Body of pancreas (tissue), 4 donors: ENCODE results near the gene USP34. TPM values are rescaled to one million over a fixed set of nuclear protein-coding genes. Genes with fewer than 3 reads are reported as not detected.
"Not testable (repeated sequence)": the region's sequence is repeated elsewhere in the genome, so short reads cannot be mapped to it uniquely, and the experiment has no call there.

ENCODE experiments used
- ATAC-seq: fragments of 150-250 bp; one replicate; pipeline ENCODE4 v1.9.1; 2016
- DNase-seq, 4 donors: peaks; one replicate each; pipeline ENCODE4 v3.0.0-alpha.2; 2019
- H3K27ac ChIP-seq, 4 donors: fragments of 200-600 bp; sonication (generic); 1 replicate in 3 of 4; 2 replicates in 1 of 4; pipeline versions ENCODE4 v1.5.1 to v1.6.1; 2016 to 2019; ENCODE audit warnings: mild to moderate bottlenecking in 1 of 4, mixed read lengths in 1 of 4, moderate library complexity in 1 of 4
- H3K27me3 ChIP-seq, 2 donors: fragments of 200-600 bp; sonication (generic); one replicate each; pipeline ENCODE4 v1.6.0; 2016; ENCODE audit warnings: mild to moderate bottlenecking in 1 of 2
- H3K36me3 ChIP-seq, 2 donors: fragments of 200-600 bp; sonication (generic); replicated peaks in 1 of 2; 2 replicates each; pipeline ENCODE4 v1.5.1; 2016; ENCODE audit warnings: low read depth in 2 of 2; ENCODE audit not compliant: insufficient read depth in 1 of 2
- H3K4me1 ChIP-seq: fragments of 200-600 bp; sonication (generic); one replicate; pipeline ENCODE4 v1.6.0; 2016
- H3K4me3 ChIP-seq, 2 donors: fragments of 200-600 bp; sonication (generic); 1 replicate in 1 of 2; 2 replicates in 1 of 2; pipeline ENCODE4 v1.5.1; 2016 to 2019
- H3K9me3 ChIP-seq, 3 donors: fragments of 200-600 bp; sonication (generic); 1 replicate in 2 of 3; 2 replicates in 1 of 3; pipeline ENCODE4 v1.5.1; 2016
- POLR2A ChIP-seq, 3 donors: fragments of 450-650 bp; IDR thresholded peaks; one replicate each; pipeline ENCODE4 v1.6.1; 2016; ENCODE audit warnings: antibody characterized with exemption in 3 of 3, mild to moderate bottlenecking in 2 of 3
- WGBS, 2 donors: methylation state at CpG; one replicate each; pipeline ENCODE4 v1.1.5; 2017; 5-methylcytosine and 5-hydroxymethylcytosine counted together
- intact Hi-C: fragments of 100-400 bp; cut with DNase I; formaldehyde crosslinking; loops from one replicate; pipeline ENCODE4 v1.15.1; 2023
- total RNA-seq, 2 donors: library from RNA; depleted of rRNA; stranded (reverse); fragments of >200 nt; gene quantifications; one replicate each; pipeline ENCODE4 v1.1.0, GENCODE V29; 2016
- TF ChIP-seq, protein P1 (sequence below), 7 experiments: fragments of 450-650 bp in 4 of 7; fragments of 200-600 bp in 3 of 7; sonication (generic) in 3 of 7; IDR thresholded peaks; one replicate each; pipeline ENCODE4 v1.5.1; 2016 to 2019; ENCODE audit warnings: antibody characterized with exemption in 7 of 7

Gene USP34
- total RNA-seq, 2 donors from 2014 or later = 87.0 to 96.5 TPM

DNA sequence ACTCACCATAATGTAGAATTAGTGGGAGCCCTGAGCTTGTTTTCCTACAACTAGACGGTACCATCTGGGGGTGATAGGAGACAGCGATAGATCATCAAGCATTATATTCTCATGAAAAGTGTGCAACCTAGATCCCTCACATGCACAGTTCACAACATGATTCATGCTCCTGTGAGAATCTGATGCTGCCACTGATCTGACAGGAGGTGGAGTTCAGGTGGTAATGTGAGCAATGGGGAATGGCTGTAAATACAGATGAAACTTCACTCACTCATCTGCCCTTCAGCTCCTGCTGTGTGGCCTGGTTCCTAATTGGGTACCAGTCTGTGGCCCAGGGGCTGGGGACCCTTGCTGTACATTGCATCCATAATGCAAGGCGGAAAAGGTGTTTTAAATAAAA lies 60.7 kb downstream of the USP34 start:
- peaks cover 31% of the 10 kb centered on the region for H3K4me1 ChIP-seq
- WGBS, 2 donors = 95 to 96% methylated on average over 3 of the region's 3 CpGs
- H3K27me3 ChIP-seq = no peaks in the 10 kb centered on the region

GRCh38 chr2:61405813-61406212 lies 65.1 kb downstream of the USP34 start:
- peaks cover 31% of the 10 kb centered on the region for H3K4me1 ChIP-seq
- TF ChIP-seq, protein P1, sequence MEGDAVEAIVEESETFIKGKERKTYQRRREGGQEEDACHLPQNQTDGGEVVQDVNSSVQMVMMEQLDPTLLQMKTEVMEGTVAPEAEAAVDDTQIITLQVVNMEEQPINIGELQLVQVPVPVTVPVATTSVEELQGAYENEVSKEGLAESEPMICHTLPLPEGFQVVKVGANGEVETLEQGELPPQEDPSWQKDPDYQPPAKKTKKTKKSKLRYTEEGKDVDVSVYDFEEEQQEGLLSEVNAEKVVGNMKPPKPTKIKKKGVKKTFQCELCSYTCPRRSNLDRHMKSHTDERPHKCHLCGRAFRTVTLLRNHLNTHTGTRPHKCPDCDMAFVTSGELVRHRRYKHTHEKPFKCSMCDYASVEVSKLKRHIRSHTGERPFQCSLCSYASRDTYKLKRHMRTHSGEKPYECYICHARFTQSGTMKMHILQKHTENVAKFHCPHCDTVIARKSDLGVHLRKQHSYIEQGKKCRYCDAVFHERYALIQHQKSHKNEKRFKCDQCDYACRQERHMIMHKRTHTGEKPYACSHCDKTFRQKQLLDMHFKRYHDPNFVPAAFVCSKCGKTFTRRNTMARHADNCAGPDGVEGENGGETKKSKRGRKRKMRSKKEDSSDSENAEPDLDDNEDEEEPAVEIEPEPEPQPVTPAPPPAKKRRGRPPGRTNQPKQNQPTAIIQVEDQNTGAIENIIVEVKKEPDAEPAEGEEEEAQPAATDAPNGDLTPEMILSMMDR (IDR thresholded peaks at IDR 0.05) = no peak
- TF ChIP-seq POLR2A (IDR thresholded peaks at IDR 0.05) = no peak
- H3K4me3 ChIP-seq = no peak overlapping the region
- H3K27ac ChIP-seq = no peak overlapping the region
- H3K36me3 ChIP-seq = no peaks in the 10 kb centered on the region
- DNase-seq (no peak), ATAC-seq (no peak)
- H3K27me3 ChIP-seq = no peaks in the 10 kb centered on the region
- no peaks in the 10 kb centered on the region for H3K9me3 ChIP-seq
- intact Hi-C loops = no loop called here
- WGBS, 2 donors = 4 to 16% methylated on average over 2 of the region's 2 CpGs

More for the DNA sequence above, 60.7 kb downstream of the USP34 start:
- intact Hi-C loops = loop anchor here (10.0 kb wide), 1 partner anchor 55 kb away; no protein-coding TSS in a partner anchor
- ATAC-seq (no peak), DNase-seq (no peak)
- Histone ChIP-seq H3K9me3 (no peaks in the 10 kb centered on the region), H3K36me3 (no peaks in the 10 kb centered on the region), H3K27ac (no peak overlapping the region), H3K4me3 (no peak overlapping the region)
- TF ChIP-seq, protein P1 (IDR thresholded peaks at IDR 0.05) = no peak
- no peak for TF ChIP-seq POLR2A (IDR thresholded peaks at IDR 0.05)

GRCh38 chr2:61404438-61404837 lies 66.4 kb downstream of the USP34 start:
- intact Hi-C loops = no loop called here
- ATAC-seq = no peak
- 10 to 15% methylated on average over 1 of the region's 1 CpG for WGBS, 2 donors

DNA sequence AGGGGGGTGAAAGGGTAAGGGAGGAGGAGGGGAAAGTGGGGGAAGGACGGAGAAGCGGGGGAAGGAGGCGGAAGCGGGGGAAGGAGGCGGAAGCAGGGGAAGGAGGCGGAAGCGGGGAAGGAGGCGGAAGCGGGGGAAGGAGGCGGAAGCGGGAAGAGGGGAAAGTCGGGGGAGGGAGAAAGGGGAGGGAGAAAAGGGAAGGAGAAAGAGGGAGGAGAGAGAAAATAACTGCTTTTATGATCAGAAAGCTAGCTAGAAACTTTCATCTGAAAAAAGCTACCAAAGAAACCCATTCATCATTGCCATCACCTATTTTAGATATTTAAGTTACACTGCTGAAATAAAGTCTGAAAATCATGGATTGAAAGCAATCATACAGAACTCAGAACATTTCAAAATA lies 72.5 kb downstream of the USP34 start:
- no peak for ATAC-seq
- Histone ChIP-seq H3K27me3 (no peaks in the 10 kb centered on the region), H3K4me3 (no peak overlapping the region), H3K27ac (no peak overlapping the region), H3K9me3 (no peaks in the 10 kb centered on the region), H3K4me1 (no peaks in the 10 kb centered on the region), H3K36me3 (peaks cover 0 to 4% of the 10 kb centered on the region in 2 donors)
- intact Hi-C loops = no loop called here
- no peak for TF ChIP-seq POLR2A (IDR thresholded peaks at IDR 0.05)
- TF ChIP-seq, protein P1 (IDR thresholded peaks at IDR 0.05) = no peak
- 91 to 92% methylated on average over 12 of the region's 12 CpGs for WGBS, 2 donors
- no peak for DNase-seq

More at GRCh38 chr2:61404438-61404837, 66.4 kb downstream of the USP34 start:
- TF ChIP-seq, protein P1 (IDR thresholded peaks at IDR 0.05) = no peak
- no peak for TF ChIP-seq POLR2A (IDR thresholded peaks at IDR 0.05)
- no peak overlapping the region for H3K4me3 ChIP-seq
- no peaks in the 10 kb centered on the region for H3K36me3 ChIP-seq
- H3K27me3 ChIP-seq = no peaks in the 10 kb centered on the region
- no peak for DNase-seq
- no peaks in the 10 kb centered on the region for H3K9me3 ChIP-seq
- peaks cover 29% of the 10 kb centered on the region for H3K4me1 ChIP-seq
- no peak overlapping the region for H3K27ac ChIP-seq

- DNase-seq = no peak
- WGBS, 2 donors = 91 to 94% methylated on average over 4 of the region's 4 CpGs
- intact Hi-C loops = no loop called here
- Histone ChIP-seq H3K4me1 (no peaks in the 10 kb centered on the region), H3K27ac (no peak overlapping the region), H3K9me3 (no peaks in the 10 kb centered on the region), H3K27me3 (no peaks in the 10 kb centered on the region), H3K36me3 (peaks cover 0 to 4% of the 10 kb centered on the region in 2 donors), H3K4me3 (no peak overlapping the region)
- TF ChIP-seq POLR2A (IDR thresholded peaks at IDR 0.05) = no peak
- TF ChIP-seq, protein P1 (IDR thresholded peaks at IDR 0.05) = no peak
- ATAC-seq = no peak
These were observed 74.9 kb downstream of the USP34 start for GRCh38 chr2:61396005-61396404.

GRCh38 chr2:61387588-61387987 lies 83.3 kb downstream of the USP34 start:
- H3K36me3 ChIP-seq, ATAC-seq, H3K27ac ChIP-seq, H3K9me3 ChIP-seq, H3K27me3 ChIP-seq, DNase-seq, H3K4me1 ChIP-seq, H3K4me3 ChIP-seq, intact Hi-C loops: not testable (repeated sequence)
- 97 to 98% methylated on average over 7 of the region's 7 CpGs for WGBS, 2 donors

DNA sequence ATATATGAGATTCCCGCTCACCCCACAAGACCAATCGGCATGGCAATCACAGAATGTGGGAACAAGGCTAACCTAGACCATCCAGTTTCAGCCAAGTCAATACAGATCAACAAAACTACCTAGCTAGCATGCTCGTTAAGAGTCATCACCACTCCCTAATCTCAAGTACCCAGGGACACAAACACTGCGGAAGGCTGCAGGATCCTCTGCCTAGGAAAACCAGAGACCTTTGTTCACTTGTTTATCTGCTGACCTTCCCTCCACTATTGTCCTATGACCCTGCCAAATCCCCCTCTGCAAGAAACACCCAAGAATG lies 90.0 kb downstream of the USP34 start:
- intact Hi-C loops, ATAC-seq: not testable (repeated sequence)
- 88 to 96% methylated on average over 4 of the region's 4 CpGs for WGBS, 2 donors

More for the DNA sequence above, 90.0 kb downstream of the USP34 start:
- H3K4me1 ChIP-seq, H3K27ac ChIP-seq, H3K27me3 ChIP-seq, H3K9me3 ChIP-seq, DNase-seq, H3K4me3 ChIP-seq: not testable (repeated sequence)
- H3K36me3 ChIP-seq = peaks cover 0 to 20% of the 10 kb centered on the region in 2 donors
